Mammary epithelial cell (primary cell): ENCODE data around the gene IL3RA.

ENCODE experiments used
- EZH2 ChIP-seq: IDR thresholded peaks from 2 replicates; pipeline ENCODE4 v1.6.1; 2012; ENCODE audit warnings: low read length, inconsistent platforms, borderline replicate concordance
- TF ChIP-seq, protein P1 (sequence below), 2 donors: IDR thresholded peaks in 1 of 2; conservative IDR thresholded peaks in 1 of 2; 2 replicates each; pipeline ENCODE4 v1.5.1; 2011 to 2012; ENCODE audit warnings: inconsistent platforms in 2 of 2, low read length in 2 of 2, mild to moderate bottlenecking in 2 of 2, control low read depth in 1 of 2, low read depth in 1 of 2; ENCODE audit not compliant: insufficient read depth in 1 of 2; ENCODE audit errors: extremely low read depth in 1 of 2

- TF ChIP-seq, protein P1, sequence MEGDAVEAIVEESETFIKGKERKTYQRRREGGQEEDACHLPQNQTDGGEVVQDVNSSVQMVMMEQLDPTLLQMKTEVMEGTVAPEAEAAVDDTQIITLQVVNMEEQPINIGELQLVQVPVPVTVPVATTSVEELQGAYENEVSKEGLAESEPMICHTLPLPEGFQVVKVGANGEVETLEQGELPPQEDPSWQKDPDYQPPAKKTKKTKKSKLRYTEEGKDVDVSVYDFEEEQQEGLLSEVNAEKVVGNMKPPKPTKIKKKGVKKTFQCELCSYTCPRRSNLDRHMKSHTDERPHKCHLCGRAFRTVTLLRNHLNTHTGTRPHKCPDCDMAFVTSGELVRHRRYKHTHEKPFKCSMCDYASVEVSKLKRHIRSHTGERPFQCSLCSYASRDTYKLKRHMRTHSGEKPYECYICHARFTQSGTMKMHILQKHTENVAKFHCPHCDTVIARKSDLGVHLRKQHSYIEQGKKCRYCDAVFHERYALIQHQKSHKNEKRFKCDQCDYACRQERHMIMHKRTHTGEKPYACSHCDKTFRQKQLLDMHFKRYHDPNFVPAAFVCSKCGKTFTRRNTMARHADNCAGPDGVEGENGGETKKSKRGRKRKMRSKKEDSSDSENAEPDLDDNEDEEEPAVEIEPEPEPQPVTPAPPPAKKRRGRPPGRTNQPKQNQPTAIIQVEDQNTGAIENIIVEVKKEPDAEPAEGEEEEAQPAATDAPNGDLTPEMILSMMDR (conservative IDR thresholded peaks at IDR 0.05 in 1 of 2, IDR thresholded peaks at IDR 0.05 in 1 of 2; ENCODE audit: extremely low read depth in 1 of 2, insufficient read depth in 1 of 2, low read depth in 1 of 2, low read length in 2 of 2): no peak
- no peak for TF ChIP-seq EZH2
Observed at GRCh38 chrX:1321674-1322073, 14.9 kb upstream of the IL3RA start.
